Stomach (tissue), 4 donors: ENCODE data around the gene SGCA.

Source experiments
- CTCF ChIP-seq, 7 experiments: fragments of 450-650 bp in 4 of 7; fragments of 200-600 bp in 3 of 7; sonication (generic) in 3 of 7; IDR thresholded peaks; one replicate each; pipeline ENCODE4 v1.5.1; 2016 to 2019; ENCODE audit warnings: antibody characterized with exemption in 7 of 7, control low read depth in 2 of 7, mild to moderate bottlenecking in 1 of 7
- EP300 ChIP-seq: sonication (generic); formaldehyde crosslinking; IDR thresholded peaks from one replicate; pipeline ENCODE4 v1.6.1; 2017; ENCODE audit warnings: antibody characterized with exemption
- POLR2A ChIP-seq, 4 donors: fragments of 450-650 bp; IDR thresholded peaks; one replicate each; pipeline ENCODE4 v1.6.1; 2016; ENCODE audit warnings: antibody characterized with exemption in 4 of 4, control low read depth in 2 of 4, mild to moderate bottlenecking in 1 of 4, moderate library complexity in 1 of 4

GRCh38 chr17:50169121-50169764 is 3.4 kb downstream of the SGCA start:
- TF ChIP-seq CTCF (IDR thresholded peaks at IDR 0.05): peak in 6 of 7 experiments; percentile 62 to 99 (median 80)
- no peak for TF ChIP-seq EP300
- no peak for TF ChIP-seq POLR2A (IDR thresholded peaks at IDR 0.05)
